IPS DF 19.7 (cell line): Measurements from ENCODE around the gene GPRC5C.

Experiments used
- DNase-seq: peaks from one replicate; pipeline ENCODE4 v3.0.0-alpha.2; 2013; ENCODE audit warnings: low read depth, low spot score

Gene GPRC5C

DNA sequence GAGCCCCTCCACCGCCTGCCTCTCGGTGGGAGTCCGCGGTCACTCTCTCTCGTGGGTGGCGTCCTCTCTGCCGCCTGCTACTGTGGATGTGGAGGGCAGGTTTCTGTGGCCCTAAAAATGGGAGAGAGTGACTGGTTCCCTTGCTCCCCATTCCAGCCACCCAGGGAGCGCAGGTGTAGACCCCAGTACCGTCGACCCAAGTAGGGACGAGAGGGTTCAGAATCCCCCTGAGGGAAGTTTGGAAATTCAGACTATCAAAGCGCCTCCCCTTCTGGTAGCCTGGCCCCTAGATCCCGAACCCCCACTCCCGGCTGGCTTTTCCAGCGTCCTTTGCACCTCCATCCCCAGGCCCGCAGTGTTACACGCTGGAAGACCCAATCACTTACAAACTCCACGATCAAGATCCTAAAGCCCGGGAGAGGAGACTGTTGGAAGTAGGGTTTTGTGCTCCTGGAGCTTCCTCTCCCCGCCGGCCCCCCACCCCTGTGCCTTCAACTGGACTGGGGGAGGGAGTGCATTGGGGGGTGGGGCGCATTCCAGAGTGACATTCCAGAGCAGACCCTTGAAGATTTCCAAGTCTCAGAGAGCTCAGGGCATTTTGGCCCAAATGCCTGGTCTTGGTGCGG lies 991 bp downstream of the GPRC5C start:
- no peak for DNase-seq

DNA sequence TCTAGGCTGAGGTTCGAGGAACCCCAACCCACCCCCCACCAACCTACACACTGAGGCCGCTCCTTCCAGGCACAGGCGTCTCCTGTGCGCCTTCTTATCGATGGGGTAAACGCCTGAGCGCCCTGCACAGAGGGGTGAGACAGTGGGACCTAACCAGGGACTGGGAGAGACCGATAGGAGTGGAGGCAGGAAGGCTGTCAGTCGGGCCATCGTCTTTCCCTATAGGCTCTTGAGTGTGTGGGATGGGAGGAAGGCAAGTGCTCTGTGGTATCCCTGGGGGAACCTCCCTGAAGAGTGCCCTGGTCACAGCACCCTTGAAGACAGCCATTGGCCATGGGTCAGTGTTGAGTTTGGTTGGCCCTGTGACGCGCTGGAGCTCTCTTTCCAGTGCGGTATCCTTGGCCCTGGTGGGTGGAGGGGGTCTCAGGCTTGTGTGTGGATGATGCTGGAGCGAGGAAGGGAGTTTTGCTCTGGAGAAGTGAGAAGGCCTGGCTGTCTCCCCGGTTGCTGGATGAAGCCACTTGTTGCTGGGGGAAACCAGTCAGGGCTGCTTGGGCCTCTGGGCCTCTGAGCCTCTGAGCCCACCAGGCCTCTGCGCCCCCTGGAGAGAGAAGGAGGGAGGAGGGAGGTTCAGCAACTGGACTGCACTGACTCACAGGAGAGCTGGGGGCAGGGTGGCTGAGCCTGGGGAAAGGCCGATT lies 1.7 kb downstream of the GPRC5C start:
- DNase-seq: no peak

DNA sequence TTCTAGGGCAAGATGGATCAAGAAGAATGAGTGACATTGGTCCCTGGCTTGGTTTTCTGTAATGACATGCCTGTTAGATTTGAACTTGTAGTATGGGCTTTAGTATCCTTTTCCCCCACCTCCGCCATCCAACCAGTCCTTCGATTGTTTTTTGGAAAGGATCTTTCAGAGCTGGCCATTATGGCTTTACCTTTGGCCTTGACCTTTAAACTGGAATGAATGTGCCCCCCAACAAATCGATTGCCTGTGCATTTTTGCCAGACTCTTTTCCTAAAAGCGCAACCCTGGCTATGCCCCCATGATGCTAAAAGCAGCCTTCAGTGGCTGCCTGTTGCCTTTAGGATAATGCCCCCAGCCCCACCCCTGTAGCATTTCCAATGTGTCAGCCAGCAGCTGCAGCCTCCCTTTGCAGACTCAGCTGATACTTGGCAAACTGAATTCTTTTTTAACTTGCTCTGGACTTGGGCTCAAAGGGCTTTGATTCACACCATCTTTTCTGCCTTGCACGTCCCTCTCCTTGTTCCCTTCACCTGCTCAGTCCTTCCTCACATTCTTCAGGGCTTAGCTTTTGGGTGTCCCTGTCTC lies 4.0 kb downstream of the GPRC5C start:
- DNase-seq: no peak

DNA sequence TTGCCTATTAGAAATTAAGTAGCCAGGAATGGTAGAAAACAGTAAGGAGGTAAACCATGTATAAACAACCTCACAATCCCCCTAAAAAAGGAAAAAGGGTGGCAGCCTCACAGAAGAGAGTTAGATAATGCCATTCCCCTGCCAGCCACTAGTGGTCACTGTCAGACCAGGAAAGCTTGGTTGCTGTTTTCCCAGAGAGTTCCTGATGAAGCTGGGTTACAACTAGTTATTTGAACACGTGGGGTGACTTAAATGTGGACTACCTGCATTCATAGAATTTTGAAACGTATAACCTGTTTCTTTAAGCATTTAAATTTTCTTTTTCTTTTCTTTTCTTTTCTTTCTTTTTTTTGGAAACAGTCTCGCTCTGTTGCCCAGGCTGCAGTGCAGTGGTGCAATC lies 5.8 kb downstream of the GPRC5C start:
- DNase-seq: no peak

DNA sequence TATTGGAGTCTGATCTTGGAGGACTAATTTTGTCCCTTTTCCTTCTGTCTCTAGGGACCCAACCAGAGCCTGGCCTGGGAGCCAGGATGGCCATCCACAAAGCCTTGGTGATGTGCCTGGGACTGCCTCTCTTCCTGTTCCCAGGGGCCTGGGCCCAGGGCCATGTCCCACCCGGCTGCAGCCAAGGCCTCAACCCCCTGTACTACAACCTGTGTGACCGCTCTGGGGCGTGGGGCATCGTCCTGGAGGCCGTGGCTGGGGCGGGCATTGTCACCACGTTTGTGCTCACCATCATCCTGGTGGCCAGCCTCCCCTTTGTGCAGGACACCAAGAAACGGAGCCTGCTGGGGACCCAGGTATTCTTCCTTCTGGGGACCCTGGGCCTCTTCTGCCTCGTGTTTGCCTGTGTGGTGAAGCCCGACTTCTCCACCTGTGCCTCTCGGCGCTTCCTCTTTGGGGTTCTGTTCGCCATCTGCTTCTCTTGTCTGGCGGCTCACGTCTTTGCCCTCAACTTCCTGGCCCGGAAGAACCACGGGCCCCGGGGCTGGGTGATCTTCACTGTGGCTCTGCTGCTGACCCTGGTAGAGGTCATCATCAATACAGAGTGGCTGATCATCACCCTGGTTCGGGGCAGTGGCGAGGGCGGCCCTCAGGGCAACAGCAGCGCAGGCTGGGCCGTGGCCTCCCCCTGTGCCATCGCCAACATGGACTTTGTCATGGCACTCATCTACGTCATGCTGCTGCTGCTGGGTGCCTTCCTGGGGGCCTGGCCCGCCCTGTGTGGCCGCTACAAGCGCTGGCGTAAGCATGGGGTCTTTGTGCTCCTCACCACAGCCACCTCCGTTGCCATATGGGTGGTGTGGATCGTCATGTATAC lies 8.0 kb downstream of the GPRC5C start:
- DNase-seq: no peak

DNA sequence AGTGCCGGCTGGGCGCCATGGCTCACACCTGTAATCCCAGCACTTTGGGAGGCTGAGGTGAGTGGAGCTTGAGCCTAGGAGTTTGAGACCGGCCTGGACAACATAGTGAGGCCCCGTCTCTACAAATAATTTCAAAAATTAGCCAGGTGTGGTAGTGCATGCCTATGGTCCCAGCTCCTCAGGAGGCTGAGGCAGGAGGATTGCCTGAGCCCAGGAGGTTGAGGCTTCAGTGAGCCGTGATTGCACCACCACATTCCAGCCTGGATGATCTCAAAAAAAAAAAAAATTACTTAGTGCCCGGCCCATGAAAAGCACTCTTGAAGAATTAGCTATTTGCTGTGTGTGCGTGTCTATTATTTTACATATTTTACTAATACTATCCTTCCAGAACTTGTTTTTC lies 9.6 kb downstream of the GPRC5C start:
- no peak for DNase-seq

DNA sequence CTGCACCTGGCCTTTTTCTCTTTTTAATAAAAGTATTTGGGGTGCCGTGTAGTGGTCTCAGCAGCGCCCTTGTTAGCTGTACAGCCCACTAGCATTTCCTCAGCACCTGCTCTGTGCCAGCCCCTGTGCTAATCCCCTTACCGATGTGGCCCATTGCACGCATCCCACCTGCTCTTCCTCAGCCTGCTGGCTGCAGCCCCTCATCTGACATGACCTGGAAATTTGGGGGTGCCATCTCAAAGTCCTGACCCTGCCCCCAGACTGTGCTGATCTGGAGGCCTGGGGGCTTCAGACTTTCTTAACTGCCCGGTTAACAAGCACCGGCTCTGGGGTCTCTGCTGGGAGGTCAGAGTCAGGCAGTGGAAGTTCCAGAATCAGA lies 10.4 kb downstream of the GPRC5C start:
- no peak for DNase-seq

DNA sequence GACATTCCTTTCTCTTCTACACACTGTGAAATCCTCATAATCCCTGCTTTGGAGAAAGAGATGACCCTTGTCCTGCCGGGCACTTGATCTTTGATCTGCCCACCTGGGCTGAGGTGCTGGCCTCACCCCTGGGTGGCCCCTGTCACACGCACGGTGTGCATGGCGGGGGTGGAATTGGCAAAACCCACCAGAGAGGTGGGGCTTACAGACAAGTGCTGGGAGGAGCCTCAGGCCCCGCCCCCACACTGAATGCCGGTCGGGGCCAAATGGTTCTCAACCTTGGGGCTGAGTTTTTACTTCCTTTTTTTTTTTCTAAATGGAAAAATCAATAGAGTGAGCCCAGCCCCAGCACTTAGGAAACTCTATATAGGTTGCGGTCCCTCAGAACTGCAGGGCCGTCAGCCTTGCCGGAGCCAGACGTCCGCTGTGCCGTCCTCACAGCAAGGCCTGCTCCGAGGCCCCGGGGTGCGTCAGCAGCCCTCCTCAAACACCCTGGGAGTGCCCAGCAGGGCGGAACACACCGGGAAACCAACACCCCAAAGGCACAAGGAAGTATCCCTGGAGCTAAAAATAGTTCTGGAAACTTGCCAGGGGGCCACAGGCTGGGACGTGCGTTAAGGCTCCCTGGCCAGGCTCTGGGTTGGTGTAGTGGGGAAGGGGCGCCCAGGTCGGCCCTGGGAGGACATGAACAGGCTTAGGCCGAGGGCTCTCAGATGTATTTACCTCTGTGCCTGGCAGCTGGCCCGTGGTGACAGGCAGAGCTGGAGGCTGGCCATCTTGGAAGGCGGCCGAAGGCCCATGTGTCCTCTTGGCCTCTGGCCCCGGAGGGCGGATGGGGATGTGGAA lies 11.0 kb downstream of the GPRC5C start:
- no peak for DNase-seq

DNA sequence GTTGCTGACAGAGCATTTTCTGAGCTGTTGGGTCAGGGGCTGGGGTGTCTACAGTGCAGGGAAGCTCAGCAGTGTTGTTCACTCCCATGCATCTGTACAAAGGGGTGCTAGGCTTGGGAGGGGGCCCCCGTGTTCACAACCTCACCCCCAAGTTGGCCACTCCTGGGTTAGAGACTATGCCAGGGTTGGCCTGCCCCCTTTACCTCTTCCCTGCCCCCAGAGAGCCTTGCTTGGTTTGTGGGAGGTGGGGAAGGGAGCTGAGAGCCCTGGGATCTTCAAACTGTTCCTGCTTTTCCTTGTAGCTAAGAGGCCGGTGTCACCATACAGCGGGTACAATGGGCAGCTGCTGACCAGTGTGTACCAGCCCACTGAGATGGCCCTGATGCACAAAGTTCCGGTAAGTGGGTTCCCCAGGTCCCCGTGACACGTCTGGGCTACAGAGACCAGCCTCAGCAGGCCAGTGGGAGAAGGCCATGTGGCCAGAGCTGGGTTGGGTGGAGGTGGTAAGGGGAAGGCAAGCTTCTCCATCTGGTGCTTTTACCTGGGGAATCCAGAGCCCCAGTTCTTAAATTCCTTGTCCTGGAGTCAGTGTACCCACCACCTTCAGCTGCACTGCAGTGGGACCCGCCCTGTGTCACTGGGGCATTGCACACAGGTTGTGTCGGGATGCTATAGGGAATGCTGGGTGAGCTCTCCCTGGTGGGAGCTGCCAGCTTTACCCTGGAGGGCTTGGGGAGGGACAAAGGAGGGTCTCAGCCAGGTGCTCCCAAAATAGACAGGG lies 11.8 kb downstream of the GPRC5C start:
- no peak for DNase-seq

DNA sequence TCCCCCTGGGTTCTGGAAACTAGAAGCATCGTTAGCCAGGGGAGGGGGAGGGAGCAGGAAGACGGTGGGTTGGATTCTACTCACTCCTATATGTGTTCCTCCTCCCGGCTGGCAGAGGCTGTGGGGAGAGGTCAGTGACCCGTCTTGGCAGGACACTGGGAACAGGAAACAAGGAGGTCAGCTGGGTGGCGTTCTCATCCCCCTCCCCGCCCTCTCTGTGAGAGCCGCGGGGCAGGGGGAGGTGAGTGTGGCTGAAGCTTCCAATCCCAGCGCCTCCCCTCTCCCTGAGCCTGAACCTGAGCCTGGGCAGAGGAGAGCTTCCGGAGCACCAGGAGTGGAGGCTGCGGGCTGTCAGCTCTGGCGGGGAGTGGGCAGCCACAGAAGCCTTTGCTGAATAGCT lies 12.5 kb downstream of the GPRC5C start:
- DNase-seq: no peak

DNA sequence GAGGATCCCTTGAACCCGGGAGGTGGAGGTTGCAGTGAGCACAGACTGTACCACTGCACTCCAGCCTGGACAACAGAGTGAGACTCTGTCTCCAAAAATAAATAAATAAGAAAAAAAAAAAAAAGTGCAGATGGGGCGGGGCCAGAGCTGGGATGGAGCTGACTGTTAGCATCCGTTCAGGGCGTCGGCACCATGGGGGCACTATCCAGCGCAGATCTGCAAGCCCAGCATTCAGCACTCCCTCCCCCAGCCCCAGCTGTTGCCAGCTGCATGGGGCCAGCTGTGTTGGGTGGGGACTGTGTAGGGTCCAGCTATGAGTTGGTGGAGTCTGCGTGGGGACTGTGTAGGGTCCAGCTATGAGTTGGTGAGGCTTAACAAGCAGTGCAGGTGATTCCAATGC lies 13.3 kb downstream of the GPRC5C start:
- DNase-seq: no peak

DNA sequence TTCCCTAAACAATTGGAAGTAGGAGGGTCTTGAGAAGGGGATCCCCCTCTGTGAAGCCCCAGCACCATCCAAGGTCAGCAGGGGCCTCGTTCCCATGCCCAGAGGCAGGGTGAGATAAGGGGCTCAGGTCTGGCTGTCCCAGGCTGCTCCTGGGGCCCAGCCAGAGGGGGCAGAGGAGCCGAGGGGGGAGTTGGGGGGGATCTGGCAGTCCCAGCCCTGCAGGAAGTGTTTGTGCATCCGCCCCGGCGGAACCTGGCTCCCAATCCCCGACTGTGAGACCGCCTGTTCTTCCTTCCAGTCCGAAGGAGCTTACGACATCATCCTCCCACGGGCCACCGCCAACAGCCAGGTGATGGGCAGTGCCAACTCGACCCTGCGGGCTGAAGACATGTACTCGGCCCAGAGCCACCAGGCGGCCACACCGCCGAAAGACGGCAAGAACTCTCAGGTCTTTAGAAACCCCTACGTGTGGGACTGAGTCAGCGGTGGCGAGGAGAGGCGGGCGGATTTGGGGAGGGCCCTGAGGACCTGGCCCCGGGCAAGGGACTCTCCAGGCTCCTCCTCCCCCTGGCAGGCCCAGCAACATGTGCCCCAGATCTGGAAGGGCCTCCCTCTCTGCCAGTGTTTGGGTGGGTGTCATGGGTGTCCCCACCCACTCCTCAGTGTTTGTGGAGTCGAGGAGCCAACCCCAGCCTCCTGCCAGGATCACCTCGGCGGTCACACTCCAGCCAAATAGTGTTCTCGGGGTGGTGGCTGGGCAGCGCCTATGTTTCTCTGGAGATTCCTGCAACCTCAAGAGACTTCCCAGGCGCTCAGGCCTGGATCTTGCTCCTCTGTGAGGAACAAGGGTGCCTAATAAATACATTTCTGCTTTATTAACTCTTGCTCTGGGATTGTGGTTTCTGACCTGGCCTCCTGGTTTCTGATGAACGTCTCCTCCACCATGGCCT lies 14.9 kb downstream of the GPRC5C start:
- no peak for DNase-seq

DNA sequence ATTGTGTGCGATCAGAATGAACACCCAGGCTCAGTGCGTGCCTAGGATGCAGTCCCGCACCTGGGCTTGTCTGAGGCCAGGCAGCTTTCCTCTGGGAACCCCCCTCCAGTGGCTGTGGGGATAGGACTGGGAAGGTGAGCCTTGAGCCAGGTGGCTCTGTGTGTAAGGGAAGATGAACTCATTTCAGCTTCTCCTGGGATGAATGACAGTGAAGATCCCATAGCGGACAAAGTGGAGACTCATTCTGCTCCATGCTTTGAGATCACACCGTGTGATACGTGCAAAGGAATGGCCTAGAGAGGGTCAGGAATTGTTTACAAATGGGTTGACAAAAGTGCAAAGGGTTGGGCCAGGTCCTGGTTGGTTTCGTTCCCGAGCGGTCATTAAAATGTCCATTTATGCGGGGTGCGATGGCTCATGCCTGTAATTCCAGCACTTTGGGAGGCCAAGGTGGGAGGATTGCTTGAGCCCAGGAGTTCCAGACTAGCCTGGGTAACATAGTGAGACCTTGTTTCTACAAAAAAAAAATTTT lies 15.8 kb downstream of the GPRC5C start:
- no peak for DNase-seq

DNA sequence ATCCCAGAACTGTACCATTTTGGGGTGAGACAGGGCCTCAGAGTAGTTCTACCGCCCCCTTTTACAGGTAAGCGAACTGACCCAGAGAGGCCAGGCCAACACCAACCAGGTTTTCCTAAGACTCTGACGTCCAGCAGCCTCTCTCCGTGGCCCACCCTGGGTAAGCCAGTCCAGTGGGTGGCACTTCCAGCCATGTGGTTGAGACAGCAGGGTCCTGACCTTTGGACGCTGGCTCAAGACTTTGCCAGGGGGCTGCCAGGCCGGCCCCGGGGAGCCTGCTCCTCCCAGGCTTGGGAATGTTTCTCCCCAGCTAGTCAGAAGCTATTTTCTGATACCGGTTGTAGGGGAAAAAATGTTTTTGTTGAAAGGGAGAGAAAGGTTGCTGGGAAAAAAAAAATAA lies 16.9 kb downstream of the GPRC5C start:
- DNase-seq: no peak

DNA sequence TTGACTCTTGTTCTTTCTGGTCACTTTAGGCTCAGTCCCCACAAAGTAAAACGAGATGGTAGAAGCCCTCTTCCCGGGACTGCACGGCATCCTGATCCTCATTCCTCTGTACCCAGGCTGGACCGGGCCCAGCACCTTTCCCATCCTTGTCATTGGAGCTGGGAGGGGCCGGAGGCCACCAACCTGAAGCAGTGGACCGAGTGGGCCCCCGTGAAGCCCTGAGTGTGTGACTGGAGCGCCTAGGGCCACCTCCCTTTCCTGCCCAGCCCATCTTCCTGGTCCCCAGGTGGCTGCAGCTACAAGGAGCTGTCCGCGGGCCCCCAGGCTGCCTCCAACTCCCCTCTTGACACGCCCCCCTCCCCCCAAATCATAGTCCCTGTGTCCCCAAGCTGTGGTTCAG lies 17.4 kb downstream of the GPRC5C start:
- DNase-seq: no peak

DNA sequence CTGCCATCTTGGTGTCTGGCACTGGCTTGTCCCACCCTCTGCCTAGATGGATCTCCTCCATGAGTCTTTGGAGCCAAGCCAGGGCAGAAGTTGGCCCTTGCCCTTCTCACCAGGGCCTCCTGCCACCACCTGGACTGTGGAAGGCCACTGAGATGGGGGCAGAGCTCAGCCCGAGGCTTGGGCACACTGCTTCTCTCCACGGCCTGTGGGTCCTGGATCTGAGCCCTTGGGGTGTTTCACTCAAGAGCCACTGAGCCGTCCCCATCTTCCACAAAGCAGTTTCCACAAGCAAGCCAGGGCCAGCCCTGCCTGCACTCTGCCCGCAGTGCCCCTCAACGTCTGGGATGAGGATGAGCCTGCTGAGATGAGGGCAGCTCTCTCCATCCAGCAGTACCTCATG lies 17.9 kb downstream of the GPRC5C start:
- DNase-seq: no peak

DNA sequence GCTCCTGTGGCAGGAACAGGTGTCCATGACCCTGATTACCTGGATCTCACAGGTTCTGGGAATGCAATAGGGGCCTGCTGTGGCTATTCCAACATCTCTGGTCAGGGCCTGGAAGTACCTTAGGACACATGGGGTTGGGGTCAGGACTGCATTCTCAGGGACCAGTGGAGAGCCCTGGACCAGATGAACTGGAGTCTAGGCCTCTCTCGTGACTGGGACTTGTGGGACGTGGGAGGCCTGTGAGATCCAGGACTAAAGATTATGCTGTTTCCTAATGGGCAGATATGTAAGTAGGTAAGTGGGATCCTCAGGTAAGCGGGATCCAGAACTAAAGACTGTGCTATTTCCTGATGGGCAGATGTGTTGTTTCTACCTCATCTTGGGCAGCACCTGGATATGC lies 18.3 kb downstream of the GPRC5C start:
- no peak for DNase-seq

DNA sequence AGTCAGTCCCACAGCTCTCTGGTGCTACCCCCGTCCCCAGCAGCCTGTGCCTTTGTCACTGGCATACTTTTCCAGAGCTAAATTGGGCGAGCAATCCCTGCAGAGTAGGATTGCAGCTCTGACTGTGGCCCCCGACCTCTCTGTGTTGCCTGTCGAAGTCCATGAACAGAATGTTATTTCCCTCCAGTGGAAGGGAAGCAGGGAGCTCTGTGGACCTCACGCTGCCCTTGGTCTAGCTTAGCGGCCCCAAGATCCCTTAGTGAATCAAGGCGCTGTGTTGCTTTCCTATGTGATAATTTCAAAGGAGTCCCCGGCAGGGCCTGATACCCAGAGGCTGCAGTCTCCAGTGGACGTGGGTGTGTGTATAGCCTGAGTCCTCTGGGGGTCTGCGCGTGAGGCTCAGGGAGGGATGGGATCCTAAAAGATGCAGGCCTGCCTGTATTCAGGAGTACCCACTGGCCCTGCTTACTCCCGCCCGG lies 19.1 kb downstream of the GPRC5C start:
- no peak for DNase-seq

DNA sequence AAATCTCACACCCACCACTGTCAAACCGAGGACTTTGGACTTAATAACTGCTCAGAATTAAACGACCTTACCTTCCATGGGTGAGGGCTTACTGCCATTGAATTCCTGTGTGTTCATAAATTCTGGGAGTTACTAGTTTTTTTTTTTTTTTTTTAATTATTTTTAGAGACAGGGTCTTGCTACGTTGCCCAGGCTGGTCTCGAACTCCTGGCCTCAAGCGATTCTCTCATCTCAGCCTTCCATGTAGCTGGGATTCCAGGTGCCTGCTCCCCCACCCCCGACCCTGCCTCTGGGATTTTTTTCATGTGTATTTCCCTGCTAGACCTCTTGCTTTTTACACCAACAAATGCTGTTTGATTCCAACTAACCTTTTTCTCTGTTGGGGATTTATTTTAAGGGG lies 19.7 kb downstream of the GPRC5C start:
- no peak for DNase-seq
